WI38 (cell line): ENCODE measurements around the gene DEDD2.

Source experiments
- H3K4me3 ChIP-seq: 2 replicates; pipeline ENCODE4 v1.5.1; 2011; ENCODE audit warnings: low read depth, mild to moderate bottlenecking, control low read depth, low read length
- CTCF ChIP-seq: IDR thresholded peaks from 2 replicates; pipeline ENCODE4 v1.5.1; 2012; ENCODE audit warnings: low read depth, mild to moderate bottlenecking, control low read depth, low read length

Gene DEDD2

GRCh38 chr19:42159942-42160341 lies 57.5 kb downstream of the DEDD2 start:
- H3K4me3 ChIP-seq: no peak overlapping the region
- TF ChIP-seq CTCF: no peak

- no peak overlapping the region for H3K4me3 ChIP-seq
- no peak for TF ChIP-seq CTCF
Measured at GRCh38 chr19:42158926-42159325, 58.6 kb downstream of the DEDD2 start.

GRCh38 chr19:42156571-42156970 lies 60.9 kb downstream of the DEDD2 start:
- no peak overlapping the region for H3K4me3 ChIP-seq

GRCh38 chr19:42155796-42156195 lies 61.7 kb downstream of the DEDD2 start:
- no peak overlapping the region for H3K4me3 ChIP-seq
- no peak for TF ChIP-seq CTCF

More at GRCh38 chr19:42156571-42156970, 60.9 kb downstream of the DEDD2 start:
- no peak for TF ChIP-seq CTCF

GRCh38 chr19:42154471-42155323 lies 62.8 kb downstream of the DEDD2 start:
- no peak overlapping the region for H3K4me3 ChIP-seq
- TF ChIP-seq CTCF: no peak

- no peak overlapping the region for H3K4me3 ChIP-seq
- no peak for TF ChIP-seq CTCF
Measured at GRCh38 chr19:42153672-42154433, 63.6 kb downstream of the DEDD2 start.
